ENCODE results near the gene SGPP2. TPM values are rescaled to one million over a fixed set of nuclear protein-coding genes. Genes with fewer than 3 reads are reported as not detected.
A peak's percentile ranks its signal among the peaks of the same experiment; 100 is the strongest.
"Not testable (repeated sequence)": the region's sequence is repeated elsewhere in the genome, so short reads cannot be mapped to it uniquely, and the experiment has no call there.

SGPP2 gene
- total RNA-seq, 6 experiments from 2014 or later: not detected

DNA sequence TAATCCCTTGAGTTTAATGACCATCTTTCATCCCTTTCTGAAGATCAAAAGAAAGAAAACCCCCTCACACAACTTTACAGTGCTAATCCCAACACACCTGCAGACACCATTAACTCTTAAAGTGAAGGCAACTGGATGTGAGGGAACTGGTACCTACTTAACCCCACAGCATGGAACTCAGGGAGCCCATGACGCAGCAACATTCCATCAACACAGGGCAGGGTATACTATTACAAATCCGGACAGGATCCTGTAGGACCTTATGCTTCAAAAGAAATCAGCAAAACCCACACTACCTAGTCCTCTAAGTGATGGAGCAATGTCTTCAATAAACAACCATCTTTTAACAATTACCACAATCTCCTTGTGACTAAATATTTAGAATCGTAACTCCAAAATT is 153.0 kb downstream of the SGPP2 start:
- no peak overlapping the region for H3K4me3 Mint-ChIP-seq
- peak overlapping the region; percentile 42; the same call in 1 of the 2 replicates for H3K27ac Mint-ChIP-seq
- H3K9me3 Mint-ChIP-seq: no peaks in the 10 kb centered on the region
- DNase-seq: no peak
- peaks cover 58% of the 10 kb centered on the region for H3K4me1 Mint-ChIP-seq (ENCODE audit: low read depth)
- H3K27me3 Mint-ChIP-seq (ENCODE audit: insufficient read depth): no peaks in the 10 kb centered on the region
- H3K36me3 Mint-ChIP-seq (ENCODE audit: low read depth): peaks cover 6% of the 10 kb centered on the region
- TF ChIP-seq, protein P1, sequence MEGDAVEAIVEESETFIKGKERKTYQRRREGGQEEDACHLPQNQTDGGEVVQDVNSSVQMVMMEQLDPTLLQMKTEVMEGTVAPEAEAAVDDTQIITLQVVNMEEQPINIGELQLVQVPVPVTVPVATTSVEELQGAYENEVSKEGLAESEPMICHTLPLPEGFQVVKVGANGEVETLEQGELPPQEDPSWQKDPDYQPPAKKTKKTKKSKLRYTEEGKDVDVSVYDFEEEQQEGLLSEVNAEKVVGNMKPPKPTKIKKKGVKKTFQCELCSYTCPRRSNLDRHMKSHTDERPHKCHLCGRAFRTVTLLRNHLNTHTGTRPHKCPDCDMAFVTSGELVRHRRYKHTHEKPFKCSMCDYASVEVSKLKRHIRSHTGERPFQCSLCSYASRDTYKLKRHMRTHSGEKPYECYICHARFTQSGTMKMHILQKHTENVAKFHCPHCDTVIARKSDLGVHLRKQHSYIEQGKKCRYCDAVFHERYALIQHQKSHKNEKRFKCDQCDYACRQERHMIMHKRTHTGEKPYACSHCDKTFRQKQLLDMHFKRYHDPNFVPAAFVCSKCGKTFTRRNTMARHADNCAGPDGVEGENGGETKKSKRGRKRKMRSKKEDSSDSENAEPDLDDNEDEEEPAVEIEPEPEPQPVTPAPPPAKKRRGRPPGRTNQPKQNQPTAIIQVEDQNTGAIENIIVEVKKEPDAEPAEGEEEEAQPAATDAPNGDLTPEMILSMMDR (IDR thresholded peaks at IDR 0.05): no peak

DNA sequence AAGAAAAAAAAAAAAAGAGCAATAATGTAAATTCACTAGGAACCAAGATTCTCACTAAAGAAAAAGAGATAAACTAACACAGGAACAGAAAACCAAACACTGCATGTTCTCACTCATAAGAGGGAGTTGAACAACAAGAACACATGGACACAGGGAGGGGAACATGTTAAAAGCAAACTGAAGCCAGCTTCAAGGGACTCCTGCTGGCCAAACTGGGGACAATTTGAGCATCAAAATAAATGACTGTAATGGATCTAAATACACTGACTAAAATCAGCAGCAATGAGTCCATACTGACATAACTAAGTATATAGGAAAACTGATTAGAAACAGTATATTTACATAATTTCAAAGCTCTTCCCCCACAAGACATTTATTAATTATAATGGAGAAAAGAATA is 158.6 kb downstream of the SGPP2 start:
- Mint-ChIP-seq H3K4me1 (ENCODE audit: low read depth) (peaks cover 14% of the 10 kb centered on the region), H3K27ac (no peak overlapping the region), H3K9me3 (no peaks in the 10 kb centered on the region), H3K4me3 (no peak overlapping the region), H3K36me3 (ENCODE audit: low read depth) (peaks cover 20% of the 10 kb centered on the region), H3K27me3 (ENCODE audit: insufficient read depth) (no peaks in the 10 kb centered on the region)
- TF ChIP-seq, protein P1 (IDR thresholded peaks at IDR 0.05): peak; percentile 61
- DNase-seq: no peak

DNA sequence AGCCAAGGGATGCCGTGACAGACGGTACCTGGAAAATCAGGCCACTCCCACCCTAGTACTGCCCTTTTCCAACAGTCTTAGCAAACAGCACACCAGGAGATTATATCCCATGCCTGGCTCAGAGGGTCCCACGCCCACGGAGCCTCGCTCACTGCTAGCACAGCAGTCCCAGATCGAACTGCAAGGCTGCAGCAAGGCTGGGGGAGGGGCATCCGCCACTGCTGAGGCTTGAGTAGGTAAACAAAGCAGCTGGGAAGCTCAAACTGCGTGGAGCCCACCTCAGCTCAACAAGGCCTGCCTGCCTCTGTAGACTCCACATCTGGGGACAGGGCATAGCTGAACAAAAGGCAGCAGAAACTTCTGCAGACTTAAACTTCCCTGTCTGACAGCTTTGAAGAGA is 160.2 kb downstream of the SGPP2 start:
- DNase-seq; H3K4me1 Mint-ChIP-seq (ENCODE audit: low read depth); H3K27ac Mint-ChIP-seq; H3K27me3 Mint-ChIP-seq (ENCODE audit: insufficient read depth); H3K9me3 Mint-ChIP-seq; H3K4me3 Mint-ChIP-seq: not testable (repeated sequence)
- H3K36me3 Mint-ChIP-seq (ENCODE audit: low read depth): peaks cover 28% of the 10 kb centered on the region

DNA sequence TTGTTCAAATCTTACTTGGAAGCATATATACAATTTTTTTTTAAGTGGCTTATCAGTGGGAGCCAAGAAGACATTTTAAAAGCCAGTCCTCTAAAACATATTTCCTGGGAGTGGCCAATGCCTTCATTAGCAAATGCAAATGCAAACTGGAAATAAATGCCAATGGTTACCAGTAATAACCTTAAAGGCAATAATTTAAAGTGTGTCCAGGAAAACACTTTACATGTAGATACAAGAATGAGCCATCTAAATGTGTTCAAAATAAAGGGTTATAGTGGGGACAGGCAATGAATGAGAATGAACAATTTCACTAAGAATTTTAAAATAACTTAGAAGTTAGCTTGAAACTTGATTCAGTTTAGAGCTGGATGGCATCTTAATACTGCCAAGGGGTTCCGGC is 167.3 kb downstream of the SGPP2 start:
- TF ChIP-seq, protein P1 (IDR thresholded peaks at IDR 0.05): no peak
- H3K4me1 Mint-ChIP-seq (ENCODE audit: low read depth): peaks cover 29% of the 10 kb centered on the region
- no peaks in the 10 kb centered on the region for H3K27me3 Mint-ChIP-seq (ENCODE audit: insufficient read depth)
- no peak overlapping the region for H3K4me3 Mint-ChIP-seq
- H3K27ac Mint-ChIP-seq: no peak overlapping the region
- H3K9me3 Mint-ChIP-seq: no peaks in the 10 kb centered on the region
- H3K36me3 Mint-ChIP-seq (ENCODE audit: low read depth): peaks cover 50% of the 10 kb centered on the region
- no peak for DNase-seq

DNA sequence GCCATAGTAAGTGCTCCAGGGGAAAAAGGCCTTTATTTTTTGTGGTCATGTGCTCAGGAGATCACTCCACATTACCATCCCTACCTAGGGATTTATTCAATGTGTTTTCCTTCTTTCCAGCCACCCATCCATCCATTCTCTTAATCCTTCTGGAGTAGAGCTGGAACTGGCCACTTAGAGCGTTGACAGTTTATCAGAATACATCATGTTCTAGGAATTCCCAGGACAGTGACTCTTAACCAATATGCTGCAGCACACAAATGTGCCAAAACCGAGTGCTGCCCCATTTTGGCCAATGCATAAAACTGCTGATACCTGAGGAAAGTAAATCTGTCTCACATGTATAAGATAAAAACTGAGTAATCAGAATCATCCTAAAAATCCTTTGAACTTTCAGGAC is 167.8 kb downstream of the SGPP2 start:
- Mint-ChIP-seq H3K27me3 (ENCODE audit: insufficient read depth) (no peaks in the 10 kb centered on the region), H3K27ac (no peak overlapping the region), H3K9me3 (no peaks in the 10 kb centered on the region), H3K36me3 (ENCODE audit: low read depth) (peaks cover 46% of the 10 kb centered on the region), H3K4me3 (no peak overlapping the region), H3K4me1 (ENCODE audit: low read depth) (peaks cover 29% of the 10 kb centered on the region)
- TF ChIP-seq, protein P1 (IDR thresholded peaks at IDR 0.05): no peak
- no peak for DNase-seq

DNA sequence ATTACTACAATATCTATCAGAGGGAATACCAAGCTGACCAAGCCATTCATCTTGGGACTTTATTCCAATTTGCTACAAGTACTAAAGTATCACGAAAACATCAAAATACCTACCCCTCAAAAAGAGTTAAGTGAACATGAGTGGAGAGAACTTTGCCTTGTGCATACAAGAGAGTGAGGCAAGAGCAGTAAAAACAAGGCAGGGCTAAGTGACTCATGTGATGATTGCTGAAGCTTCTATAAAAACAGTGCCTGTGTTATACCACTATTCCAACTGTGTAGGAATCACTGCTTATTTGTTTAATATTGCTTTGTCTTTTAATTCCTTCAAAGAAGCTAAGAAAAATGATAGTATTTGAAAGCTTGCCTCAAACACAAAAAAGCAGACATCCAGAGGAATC is 170.3 kb downstream of the SGPP2 start:
- TF ChIP-seq, protein P1 (IDR thresholded peaks at IDR 0.05): no peak
- peaks cover 29% of the 10 kb centered on the region for H3K4me1 Mint-ChIP-seq (ENCODE audit: low read depth)
- peaks cover 42% of the 10 kb centered on the region for H3K36me3 Mint-ChIP-seq (ENCODE audit: low read depth)
- no peak overlapping the region for H3K4me3 Mint-ChIP-seq
- no peaks in the 10 kb centered on the region for H3K9me3 Mint-ChIP-seq
- peak overlapping the region; percentile 61; the same call in 1 of the 2 replicates for H3K27ac Mint-ChIP-seq
- DNase-seq: peak; percentile 76
- H3K27me3 Mint-ChIP-seq (ENCODE audit: insufficient read depth): no peaks in the 10 kb centered on the region
